ENCODE results near the gene RUFY1. TPM values are rescaled to one million over a fixed set of nuclear protein-coding genes. Genes with fewer than 3 reads are reported as not detected.

The RUFY1 gene
- total RNA-seq, 6 experiments from 2014 or later = 17.6 to 24.2 (median 19.5) TPM

- 63% methylated on average over 5 of the region's 10 CpGs for WGBS (ENCODE audit: insufficient coverage, low coverage, low lambda C conversion rate, missing lambda C conversion rate)
- no peak overlapping the region for H3K4me3 ChIP-seq
- H3K27me3 ChIP-seq = no peaks in the 10 kb centered on the region
- TF ChIP-seq CTCF (IDR thresholded peaks at IDR 0.05) (no peak), POLR2A (IDR thresholded peaks at IDR 0.05) (no peak)
- peak in 3 of 4 donors; percentile 4 to 51 (median 31) for ATAC-seq
- no peaks in the 10 kb centered on the region for H3K9me3 ChIP-seq
- peaks cover 0 to 11% (median 0%) of the 10 kb centered on the region in 4 donors for H3K4me1 ChIP-seq
- H3K36me3 ChIP-seq = peaks cover 0 to 33% (median 17%) of the 10 kb centered on the region in 4 donors
- no peak for DNase-seq
- intact Hi-C loops (cut with DNase I) = no loop called here
- H3K27ac ChIP-seq = no peak overlapping the region
These were observed 54.9 kb downstream of the RUFY1 start for GRCh38 chr5:179605026-179605833.

GRCh38 chr5:179606071-179606909, 55.9 kb downstream of the RUFY1 start:
- Histone ChIP-seq H3K9me3 (no peaks in the 10 kb centered on the region), H3K36me3 (peaks cover 4 to 44% (median 24%) of the 10 kb centered on the region in 4 donors), H3K27me3 (no peaks in the 10 kb centered on the region), H3K27ac (no peak overlapping the region), H3K4me1 (peaks cover 0 to 11% (median 0%) of the 10 kb centered on the region in 4 donors), H3K4me3 (no peak overlapping the region)
- DNase-seq (no peak), ATAC-seq (no peak)
- intact Hi-C loops (cut with DNase I) = no loop called here
- TF ChIP-seq POLR2A (IDR thresholded peaks at IDR 0.05) (no peak), CTCF (IDR thresholded peaks at IDR 0.05) (no peak)
- WGBS (ENCODE audit: insufficient coverage, low coverage, low lambda C conversion rate, missing lambda C conversion rate) = 67% methylated on average over 4 of the region's 21 CpGs

- ATAC-seq (no peak), DNase-seq (no peak)
- Histone ChIP-seq H3K27me3 (no peaks in the 10 kb centered on the region), H3K27ac (no peak overlapping the region), H3K4me1 (peaks cover 0 to 11% (median 0%) of the 10 kb centered on the region in 4 donors), H3K4me3 (no peak overlapping the region), H3K9me3 (no peaks in the 10 kb centered on the region), H3K36me3 (peaks cover 4 to 48% (median 25%) of the 10 kb centered on the region in 4 donors)
- intact Hi-C loops (cut with DNase I) = no loop called here
- TF ChIP-seq CTCF (IDR thresholded peaks at IDR 0.05) (no peak), POLR2A (IDR thresholded peaks at IDR 0.05) (no peak)
- WGBS (ENCODE audit: insufficient coverage, low coverage, low lambda C conversion rate, missing lambda C conversion rate) = 96% methylated on average over 4 of the region's 6 CpGs
These were observed 56.5 kb downstream of the RUFY1 start for GRCh38 chr5:179606910-179607159.

- peaks cover 4 to 46% (median 24%) of the 10 kb centered on the region in 4 donors for H3K36me3 ChIP-seq
- intact Hi-C loops (cut with DNase I) = no loop called here
- DNase-seq = no peak
- peak; percentile 16 to 38 (median 27) for ATAC-seq
- no peaks in the 10 kb centered on the region for H3K9me3 ChIP-seq
- peaks cover 0 to 11% (median 0%) of the 10 kb centered on the region in 4 donors for H3K4me1 ChIP-seq
- TF ChIP-seq POLR2A (IDR thresholded peaks at IDR 0.05) (no peak), CTCF (IDR thresholded peaks at IDR 0.05) (no peak)
- no peak overlapping the region for H3K4me3 ChIP-seq
- H3K27me3 ChIP-seq = no peaks in the 10 kb centered on the region
- 59% methylated on average over 7 of the region's 19 CpGs for WGBS (ENCODE audit: insufficient coverage, low coverage, low lambda C conversion rate, missing lambda C conversion rate)
- H3K27ac ChIP-seq = no peak overlapping the region
These were observed 57.0 kb downstream of the RUFY1 start for GRCh38 chr5:179607160-179607931.

Measured in right lobe of liver (tissue), 6 donors.